ENCODE results near the gene MLLT3.

DNA sequence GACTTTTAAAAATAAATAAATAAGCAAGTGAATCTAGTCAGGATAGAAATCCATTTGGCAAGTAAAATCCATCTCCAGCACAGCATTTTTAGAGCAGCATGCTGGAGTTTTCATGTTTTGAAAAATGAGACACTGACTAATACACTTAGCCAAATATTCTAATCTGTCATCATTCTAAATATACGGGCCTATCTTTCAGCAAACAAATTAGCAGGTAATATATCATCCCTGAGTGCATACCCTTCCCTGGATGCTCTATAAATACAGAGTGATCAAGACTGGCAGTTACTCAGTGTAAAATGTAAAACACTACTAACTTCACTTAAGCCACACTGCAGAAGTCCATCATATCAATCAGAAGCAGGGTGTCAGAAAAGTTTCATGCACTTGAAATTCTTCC is 58.4 kb downstream of the MLLT3 start:
- TF ChIP-seq, protein P1, sequence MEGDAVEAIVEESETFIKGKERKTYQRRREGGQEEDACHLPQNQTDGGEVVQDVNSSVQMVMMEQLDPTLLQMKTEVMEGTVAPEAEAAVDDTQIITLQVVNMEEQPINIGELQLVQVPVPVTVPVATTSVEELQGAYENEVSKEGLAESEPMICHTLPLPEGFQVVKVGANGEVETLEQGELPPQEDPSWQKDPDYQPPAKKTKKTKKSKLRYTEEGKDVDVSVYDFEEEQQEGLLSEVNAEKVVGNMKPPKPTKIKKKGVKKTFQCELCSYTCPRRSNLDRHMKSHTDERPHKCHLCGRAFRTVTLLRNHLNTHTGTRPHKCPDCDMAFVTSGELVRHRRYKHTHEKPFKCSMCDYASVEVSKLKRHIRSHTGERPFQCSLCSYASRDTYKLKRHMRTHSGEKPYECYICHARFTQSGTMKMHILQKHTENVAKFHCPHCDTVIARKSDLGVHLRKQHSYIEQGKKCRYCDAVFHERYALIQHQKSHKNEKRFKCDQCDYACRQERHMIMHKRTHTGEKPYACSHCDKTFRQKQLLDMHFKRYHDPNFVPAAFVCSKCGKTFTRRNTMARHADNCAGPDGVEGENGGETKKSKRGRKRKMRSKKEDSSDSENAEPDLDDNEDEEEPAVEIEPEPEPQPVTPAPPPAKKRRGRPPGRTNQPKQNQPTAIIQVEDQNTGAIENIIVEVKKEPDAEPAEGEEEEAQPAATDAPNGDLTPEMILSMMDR (conservative IDR thresholded peaks at IDR 0.05; ENCODE audit: low read depth, low read length) = no peak
- no peak for TF ChIP-seq EZH2 (IDR thresholded peaks at IDR 0.05; ENCODE audit: borderline replicate concordance, low read depth, low read length, poor library complexity, severe bottlenecking)
